ENCODE measurements around the gene ANXA6. TPM values are rescaled to one million over a fixed set of nuclear protein-coding genes. Genes with fewer than 3 reads are reported as not detected.
A peak's percentile ranks its signal among the peaks of the same experiment; 100 is the strongest.

The ANXA6 gene
- total and polyA plus RNA-seq, 9 of the 15 experiments (the other 6 are each of a cell fraction or from before 2014, with no cell fraction given): 0.70 to 13.2 (median 8.3) TPM

DNA sequence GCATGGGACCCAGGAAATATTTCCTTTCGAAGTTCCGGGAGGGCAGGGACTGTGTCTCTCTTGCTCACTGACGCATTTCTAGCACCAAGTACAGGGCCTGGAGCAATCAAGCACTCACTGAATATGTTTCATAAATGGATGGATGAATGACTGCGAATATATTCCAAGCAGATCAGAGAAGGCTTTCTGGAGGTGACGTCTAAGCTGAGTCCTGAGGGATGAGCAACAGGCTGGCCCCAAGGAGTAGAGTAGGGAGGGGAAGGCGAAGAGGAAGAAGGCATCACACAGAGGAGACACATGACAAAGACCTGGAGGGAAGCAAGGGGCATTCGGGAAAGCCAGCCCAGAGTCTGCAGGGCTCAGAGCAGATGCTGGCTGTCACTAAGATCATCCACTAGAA, 13.9 kb downstream of the ANXA6 start:
- no peak for ATAC-seq
- H2AFZ ChIP-seq (ENCODE audit: low read depth, low read length): no peak overlapping the region
- H3K36me3 ChIP-seq (ENCODE audit: control insufficient read depth, insufficient read depth, low read length): no peaks in the 10 kb centered on the region
- no peaks in the 10 kb centered on the region for H3K9me3 ChIP-seq (replicated peaks; ENCODE audit: control insufficient read depth, insufficient read depth, low read depth, low read length)
- intact Hi-C loops (cut with micrococcal nuclease): no loop called here
- H3K27me3 ChIP-seq (ENCODE audit: control insufficient read depth in 2 of 2, insufficient read depth in 2 of 2, low read length in 2 of 2): peaks cover 21 to 65% of the 10 kb centered on the region in 2 experiments; a peak in 3 of 5 replicates
- POLR2A ChIA-PET: interaction anchor here (0.6 to 1.3 kb wide), 2 partner anchors 17 to 334 kb away, joined by 3 to 5 read pairs; no protein-coding TSS in a partner anchor
- 3% methylated on average over 7 of the region's 7 CpGs for WGBS (ENCODE audit: insufficient coverage, low coverage, missing lambda C conversion rate)
- H3K4me2 ChIP-seq (ENCODE audit: insufficient read depth, low read length): no peak overlapping the region
- no peaks in the 10 kb centered on the region; the same call in 1 of the 2 replicates for H4K20me1 ChIP-seq (replicated peaks; ENCODE audit: control insufficient read depth, insufficient read depth, low read length)
- CTCF ChIA-PET (ENCODE audit: low intra/inter-chr PET ratio): no interaction called here
- no peak overlapping the region for H3K9ac ChIP-seq (ENCODE audit: insufficient read depth in 1 of 2, low read depth in 2 of 2, low read length in 2 of 2)
- no peaks in the 10 kb centered on the region for H3K4me1 ChIP-seq (replicated peaks in 1 of 2; ENCODE audit: control insufficient read depth in 2 of 2, insufficient read depth in 2 of 2, low read length in 2 of 2)
- in situ Hi-C loops (cut with MboI): no loop called here
- H3K79me2 ChIP-seq (ENCODE audit: control insufficient read depth, insufficient read depth, low read length): no peaks in the 10 kb centered on the region
- FAIRE-seq: no peak
- no TSS peak for BruUV-seq (replicated peaks)
- DNase-seq (ENCODE audit: extremely low read depth in 1 of 4, low spot score in 3 of 4): no peak
- no peaks in the 10 kb centered on the region for H3K9me1 ChIP-seq (ENCODE audit: control insufficient read depth, insufficient read depth, low read length)
- H3K27ac ChIP-seq (ENCODE audit: extremely low read depth, low read depth, low read length): no peak overlapping the region
- no peak for TF ChIP-seq POLR3A (IDR thresholded peaks at IDR 0.05; ENCODE audit: borderline replicate concordance, extremely low read depth, insufficient read depth, insufficient read length)
- H3K4me3 ChIP-seq: no peak overlapping the region

DNA sequence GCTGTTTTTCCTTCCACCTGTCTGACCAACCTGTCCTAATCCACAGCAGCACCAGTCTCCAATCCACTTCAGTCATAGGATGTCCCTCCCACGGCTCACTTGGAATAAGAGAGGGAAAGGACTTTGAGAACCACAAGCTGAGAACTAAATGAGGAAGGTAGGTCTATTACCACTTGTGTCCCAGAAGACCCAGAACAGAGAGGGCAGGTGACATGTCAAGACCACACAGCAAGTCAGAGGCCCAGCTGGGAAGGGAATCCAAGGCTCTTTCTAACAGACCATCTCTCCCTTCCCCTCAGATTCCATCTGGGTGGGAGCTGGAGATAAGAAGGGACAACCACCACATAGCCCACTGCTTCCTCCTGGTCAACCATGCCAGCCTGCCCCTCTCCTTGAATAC, 14.6 kb downstream of the ANXA6 start:
- H3K4me1 ChIP-seq (replicated peaks in 1 of 2; ENCODE audit: control insufficient read depth in 2 of 2, insufficient read depth in 2 of 2, low read length in 2 of 2): no peaks in the 10 kb centered on the region
- in situ Hi-C loops (cut with MboI) (no loop called here), intact Hi-C loops (cut with micrococcal nuclease) (no loop called here)
- POLR2A ChIA-PET: interaction anchor here (0.6 to 1.3 kb wide), 2 partner anchors 17 to 333 kb away, joined by 3 to 5 read pairs; no protein-coding TSS in a partner anchor
- BruUV-seq (replicated peaks): no TSS peak
- H3K4me2 ChIP-seq (ENCODE audit: insufficient read depth, low read length): no peak overlapping the region
- H3K9me1 ChIP-seq (ENCODE audit: control insufficient read depth, insufficient read depth, low read length): no peaks in the 10 kb centered on the region
- CTCF ChIA-PET (ENCODE audit: low intra/inter-chr PET ratio): no interaction called here
- WGBS (ENCODE audit: insufficient coverage, low coverage, missing lambda C conversion rate): 22% methylated on average over 1 of the region's 1 CpG
- H3K9ac ChIP-seq (ENCODE audit: insufficient read depth in 1 of 2, low read depth in 2 of 2, low read length in 2 of 2): no peak overlapping the region
- H2AFZ ChIP-seq (ENCODE audit: low read depth, low read length): no peak overlapping the region
- TF ChIP-seq, protein P1, sequence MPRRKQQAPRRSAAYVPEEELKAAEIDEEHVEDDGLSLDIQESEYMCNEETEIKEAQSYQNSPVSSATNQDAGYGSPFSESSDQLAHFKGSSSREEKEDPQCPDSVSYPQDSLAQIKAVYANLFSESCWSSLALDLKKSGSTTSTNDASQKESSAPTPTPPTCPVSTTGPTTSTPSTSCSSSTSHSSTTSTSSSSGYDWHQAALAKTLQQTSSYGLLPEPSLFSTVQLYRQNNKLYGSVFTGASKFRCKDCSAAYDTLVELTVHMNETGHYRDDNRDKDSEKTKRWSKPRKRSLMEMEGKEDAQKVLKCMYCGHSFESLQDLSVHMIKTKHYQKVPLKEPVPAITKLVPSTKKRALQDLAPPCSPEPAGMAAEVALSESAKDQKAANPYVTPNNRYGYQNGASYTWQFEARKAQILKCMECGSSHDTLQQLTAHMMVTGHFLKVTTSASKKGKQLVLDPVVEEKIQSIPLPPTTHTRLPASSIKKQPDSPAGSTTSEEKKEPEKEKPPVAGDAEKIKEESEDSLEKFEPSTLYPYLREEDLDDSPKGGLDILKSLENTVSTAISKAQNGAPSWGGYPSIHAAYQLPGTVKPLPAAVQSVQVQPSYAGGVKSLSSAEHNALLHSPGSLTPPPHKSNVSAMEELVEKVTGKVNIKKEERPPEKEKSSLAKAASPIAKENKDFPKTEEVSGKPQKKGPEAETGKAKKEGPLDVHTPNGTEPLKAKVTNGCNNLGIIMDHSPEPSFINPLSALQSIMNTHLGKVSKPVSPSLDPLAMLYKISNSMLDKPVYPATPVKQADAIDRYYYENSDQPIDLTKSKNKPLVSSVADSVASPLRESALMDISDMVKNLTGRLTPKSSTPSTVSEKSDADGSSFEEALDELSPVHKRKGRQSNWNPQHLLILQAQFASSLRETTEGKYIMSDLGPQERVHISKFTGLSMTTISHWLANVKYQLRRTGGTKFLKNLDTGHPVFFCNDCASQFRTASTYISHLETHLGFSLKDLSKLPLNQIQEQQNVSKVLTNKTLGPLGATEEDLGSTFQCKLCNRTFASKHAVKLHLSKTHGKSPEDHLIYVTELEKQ (CRISPR knock-in tag; IDR thresholded peaks at IDR 0.05): no peak
- TF ChIP-seq HSF4 (CRISPR knock-in tag; IDR thresholded peaks at IDR 0.05; ENCODE audit: borderline replicate concordance) (no peak), RBM25 (IDR thresholded peaks at IDR 0.05; ENCODE audit: low read depth, low read length, severe bottlenecking) (peak; percentile 42), ZFP36 (IDR thresholded peaks at IDR 0.05; ENCODE audit: low read depth, low read length, partially characterized antibody) (peak; percentile 35)
- H3K27ac ChIP-seq (ENCODE audit: extremely low read depth, low read depth, low read length): no peak overlapping the region
- no peak for FAIRE-seq
- no peaks in the 10 kb centered on the region for H3K79me2 ChIP-seq (ENCODE audit: control insufficient read depth, insufficient read depth, low read length)
- peaks cover 21 to 65% of the 10 kb centered on the region in 2 experiments; a peak in 3 of 5 replicates for H3K27me3 ChIP-seq (ENCODE audit: control insufficient read depth in 2 of 2, insufficient read depth in 2 of 2, low read length in 2 of 2)
- DNase-seq (ENCODE audit: extremely low read depth in 1 of 4, low spot score in 3 of 4): no peak
- no peaks in the 10 kb centered on the region for H3K9me3 ChIP-seq (replicated peaks; ENCODE audit: control insufficient read depth, insufficient read depth, low read depth, low read length)
- H3K4me3 ChIP-seq: no peak overlapping the region
- no peaks in the 10 kb centered on the region; the same call in 1 of the 2 replicates for H4K20me1 ChIP-seq (replicated peaks; ENCODE audit: control insufficient read depth, insufficient read depth, low read length)
- ATAC-seq: no peak
- H3K36me3 ChIP-seq (ENCODE audit: control insufficient read depth, insufficient read depth, low read length): no peaks in the 10 kb centered on the region
